WTC11 (cell line): ENCODE results near the gene TCP11L2.

Experiments used
- CREB1 ChIP-seq: sonication (generic); formaldehyde crosslinking; IDR thresholded peaks from 2 replicates; pipeline ENCODE4 v1.8.0; 2023; ENCODE audit warnings: mild to moderate bottlenecking, missing genetic modification reagents
- E2F1 ChIP-seq: sonication (generic); formaldehyde crosslinking; IDR thresholded peaks from 2 replicates; pipeline ENCODE4 v1.8.0; 2022; ENCODE audit warnings: mild to moderate bottlenecking, missing genetic modification reagents
- FOXJ3 ChIP-seq: sonication (generic); formaldehyde crosslinking; IDR thresholded peaks from 2 replicates; pipeline ENCODE4 v1.9.0; 2021; ENCODE audit warnings: missing genetic modification reagents, mild to moderate bottlenecking, borderline replicate concordance
- PRRX2 ChIP-seq: fragments of 250-450 bp; sonication (Bioruptor Pico); IDR thresholded peaks from 2 replicates; pipeline ENCODE4 v1.8.0; 2021; ENCODE audit warnings: mild to moderate bottlenecking
- SMAD4 ChIP-seq: sonication (generic); formaldehyde crosslinking; IDR thresholded peaks from 2 replicates; pipeline ENCODE4 v1.8.0; 2022; ENCODE audit warnings: mild to moderate bottlenecking, missing genetic modification reagents
- USF2 ChIP-seq: sonication (generic); formaldehyde crosslinking; IDR thresholded peaks from 2 replicates; pipeline ENCODE4 v1.8.1; 2023; ENCODE audit warnings: mild to moderate bottlenecking, missing genetic modification reagents, moderate library complexity
- ZNF423 ChIP-seq: fragments of 250-450 bp; sonication (Bioruptor Pico); IDR thresholded peaks from 2 replicates; pipeline ENCODE4 v2.1.2; 2022; ENCODE audit warnings: mild to moderate bottlenecking, moderate library complexity
- ZNF425 ChIP-seq: fragments of 250-450 bp; sonication (Bioruptor Pico); conservative IDR thresholded peaks from 2 replicates; pipeline ENCODE4 v1.9.0; 2021; ENCODE audit warnings: mild to moderate bottlenecking
- TF ChIP-seq, protein P1 (sequence below): fragments of 200-600 bp; IDR thresholded peaks from 2 replicates; pipeline ENCODE4 v1.8.0; 2022; ENCODE audit warnings: antibody characterized with exemption

DNA sequence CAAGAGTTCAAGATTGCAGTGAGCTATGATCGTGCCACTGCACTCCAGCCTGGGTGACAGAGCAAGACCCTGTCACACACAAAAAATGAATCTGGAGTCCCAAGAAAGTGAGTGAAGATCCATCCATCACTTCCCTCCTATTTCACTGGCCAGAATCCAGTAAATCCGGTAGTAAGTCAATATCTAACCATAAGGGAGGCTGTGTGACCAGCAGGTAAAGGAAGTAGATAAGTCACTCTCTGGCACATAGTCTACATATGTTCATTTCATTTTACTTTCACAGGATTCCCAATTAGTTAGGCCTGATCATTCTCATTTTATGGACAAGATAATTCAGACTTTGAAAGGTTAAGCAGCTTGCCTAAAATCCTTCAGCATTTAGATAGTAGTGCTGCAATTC, 11.9 kb upstream of the TCP11L2 start:
- TF ChIP-seq SMAD4 (CRISPR knock-in tag) (no peak), ZNF425 (no peak), CREB1 (CRISPR knock-in tag) (no peak), E2F1 (CRISPR knock-in tag) (no peak), FOXJ3 (CRISPR knock-in tag) (no peak), USF2 (no peak), PRRX2 (CRISPR knock-in tag) (no peak), ZNF423 (no peak)
- TF ChIP-seq, protein P1, sequence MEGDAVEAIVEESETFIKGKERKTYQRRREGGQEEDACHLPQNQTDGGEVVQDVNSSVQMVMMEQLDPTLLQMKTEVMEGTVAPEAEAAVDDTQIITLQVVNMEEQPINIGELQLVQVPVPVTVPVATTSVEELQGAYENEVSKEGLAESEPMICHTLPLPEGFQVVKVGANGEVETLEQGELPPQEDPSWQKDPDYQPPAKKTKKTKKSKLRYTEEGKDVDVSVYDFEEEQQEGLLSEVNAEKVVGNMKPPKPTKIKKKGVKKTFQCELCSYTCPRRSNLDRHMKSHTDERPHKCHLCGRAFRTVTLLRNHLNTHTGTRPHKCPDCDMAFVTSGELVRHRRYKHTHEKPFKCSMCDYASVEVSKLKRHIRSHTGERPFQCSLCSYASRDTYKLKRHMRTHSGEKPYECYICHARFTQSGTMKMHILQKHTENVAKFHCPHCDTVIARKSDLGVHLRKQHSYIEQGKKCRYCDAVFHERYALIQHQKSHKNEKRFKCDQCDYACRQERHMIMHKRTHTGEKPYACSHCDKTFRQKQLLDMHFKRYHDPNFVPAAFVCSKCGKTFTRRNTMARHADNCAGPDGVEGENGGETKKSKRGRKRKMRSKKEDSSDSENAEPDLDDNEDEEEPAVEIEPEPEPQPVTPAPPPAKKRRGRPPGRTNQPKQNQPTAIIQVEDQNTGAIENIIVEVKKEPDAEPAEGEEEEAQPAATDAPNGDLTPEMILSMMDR = no peak
